IMR-90 (cell line): Measurements from ENCODE around the gene TPCN1. TPM values are rescaled to one million over a fixed set of nuclear protein-coding genes. Genes with fewer than 3 reads are reported as not detected.

ENCODE experiments used
- ATAC-seq: fragments of 200-7000 bp; cut with Tn5 transposase; 2 replicates; pipeline ENCODE4 v1.9.1; 2020; ENCODE audit warnings: low read depth, mild to moderate bottlenecking, moderate library complexity
- BruUV-seq: library from RNA; stranded (reverse); fragments of 400-500 nt; replicated peaks from 2 replicates; lab custom pipeline; 2021; lab: Mats Ljungman, UMichigan
- CTCF ChIA-PET: fragments of 300-600 bp; formaldehyde crosslinking; extraction: SDS; loops from one replicate; lab custom pipeline; 2021; ENCODE audit warnings: antibody characterized with exemption; lab: Yijun Ruan, JAX
- POLR2A ChIA-PET: fragments of 300-600 bp; sonication (Branson Sonifier 250); formaldehyde crosslinking; loops from one replicate; lab custom pipeline; 2022; ENCODE audit warnings: antibody characterized with exemption; ENCODE audit not compliant: unreplicated experiment; lab: Charles Lee
- DNase-seq: peaks from one replicate; pipeline ENCODE4 v3.0.0; 2013
- H2AFZ ChIP-seq: replicated peaks from 2 replicates; pipeline ENCODE3; 2013; ENCODE audit warnings: low read length, mild to moderate bottlenecking; ENCODE audit not compliant: poor library complexity
- H2AK5ac ChIP-seq: 2 replicates; pipeline ENCODE4 v1.6.1; 2013; ENCODE audit warnings: low read depth, low read length, inconsistent platforms
- H2AK9ac ChIP-seq: replicated peaks from 2 replicates; pipeline ENCODE3; 2013; ENCODE audit warnings: mild to moderate bottlenecking, low read depth, low read length, moderate library complexity; ENCODE audit not compliant: poor library complexity
- H2BK120ac ChIP-seq: 2 replicates; pipeline ENCODE4 v1.6.1; 2013; ENCODE audit warnings: low read depth, low read length, inconsistent platforms
- H2BK15ac ChIP-seq: 3 replicates; pipeline ENCODE4 v1.6.1; 2013; ENCODE audit warnings: low read depth, low read length, inconsistent platforms
- H2BK20ac ChIP-seq: 2 replicates; pipeline ENCODE4 v1.6.1; 2013; ENCODE audit warnings: low read depth, mild to moderate bottlenecking, inconsistent platforms, low read length, moderate library complexity
- H2BK5ac ChIP-seq: 2 replicates; pipeline ENCODE4 v1.6.1; 2013; ENCODE audit warnings: mild to moderate bottlenecking, low read depth, low read length, inconsistent platforms; ENCODE audit not compliant: poor library complexity, severe bottlenecking
- H3K14ac ChIP-seq: replicated peaks from 2 replicates; pipeline ENCODE4 v1.6.1; 2013; ENCODE audit warnings: low read depth, low read length, inconsistent platforms
- H3K18ac ChIP-seq: 2 replicates; pipeline ENCODE4 v1.6.1; 2013; ENCODE audit warnings: low read depth, low read length, control low read depth
- H3K23ac ChIP-seq: 2 replicates; pipeline ENCODE4 v1.6.1; 2013; ENCODE audit warnings: low read depth, low read length, inconsistent platforms
- H3K27ac ChIP-seq: 2 replicates; pipeline ENCODE4 v1.5.1; 2013; ENCODE audit warnings: mild to moderate bottlenecking, control low read depth, low read length; ENCODE audit not compliant: insufficient read depth
- H3K27me3 ChIP-seq: 2 replicates; pipeline ENCODE4 v1.6.1; 2013; ENCODE audit warnings: low read length; ENCODE audit not compliant: control insufficient read depth, insufficient read depth
- H3K36me3 ChIP-seq: 2 replicates; pipeline ENCODE4 v1.6.1; 2013; ENCODE audit warnings: low read length, mixed read lengths; ENCODE audit not compliant: control insufficient read depth, insufficient read depth
- H3K4ac ChIP-seq: 2 replicates; pipeline ENCODE4 v1.6.1; 2013; ENCODE audit warnings: low read depth, low read length, inconsistent platforms
- H3K4me1 ChIP-seq: 2 replicates; pipeline ENCODE4 v1.6.1; 2013; ENCODE audit warnings: low read length, mixed read lengths; ENCODE audit not compliant: control insufficient read depth, insufficient read depth
- H3K4me2 ChIP-seq: 2 replicates; pipeline ENCODE4 v1.6.1; 2013; ENCODE audit warnings: low read depth, mild to moderate bottlenecking, control low read depth, low read length, moderate library complexity
- H3K4me3 ChIP-seq: 2 replicates; pipeline ENCODE4 v1.5.1; 2013; ENCODE audit warnings: low read depth, mild to moderate bottlenecking, control low read depth, low read length, moderate library complexity; ENCODE audit not compliant: insufficient read depth
- H3K56ac ChIP-seq: 2 replicates; pipeline ENCODE4 v1.6.1; 2013; ENCODE audit warnings: low read length, inconsistent platforms; ENCODE audit not compliant: insufficient read depth; ENCODE audit errors: extremely low read depth
- H3K79me1 ChIP-seq, 2 experiments: 2 replicates each; pipeline ENCODE4 v1.6.1; 2013; ENCODE audit warnings: low read length in 2 of 2, inconsistent platforms in 1 of 2, low read depth in 1 of 2
- H3K9ac ChIP-seq: 2 replicates; pipeline ENCODE4 v1.6.1; 2013; ENCODE audit warnings: low read depth, low read length, control low read depth
- H3K9me1 ChIP-seq: 2 replicates; pipeline ENCODE4 v1.6.1; 2013; ENCODE audit warnings: low read length, inconsistent platforms; ENCODE audit not compliant: insufficient read depth
- H3K9me3 ChIP-seq: 2 replicates; pipeline ENCODE4 v1.6.1; 2013; ENCODE audit warnings: low read length; ENCODE audit not compliant: control insufficient read depth, insufficient read depth
- H4K20me1 ChIP-seq: 2 replicates; pipeline ENCODE4 v1.6.1; 2013; ENCODE audit warnings: low read length, inconsistent platforms; ENCODE audit not compliant: insufficient read depth
- H4K5ac ChIP-seq: 2 replicates; pipeline ENCODE4 v1.6.1; 2013; ENCODE audit warnings: mild to moderate bottlenecking, low read depth, low read length, control low read depth
- H4K8ac ChIP-seq, 2 experiments: 2 replicates each; pipeline ENCODE4 v1.6.1; 2013; ENCODE audit warnings: low read depth in 2 of 2, low read length in 2 of 2, control low read depth in 1 of 2, inconsistent platforms in 1 of 2
- H4K91ac ChIP-seq: 2 replicates; pipeline ENCODE4 v1.6.1; 2013; ENCODE audit warnings: low read depth, low read length, inconsistent platforms; ENCODE audit not compliant: insufficient read depth
- CEBPB ChIP-seq: IDR thresholded peaks from 2 replicates; pipeline ENCODE4 v1.6.1; 2012; ENCODE audit warnings: low read depth, low read length, improper control_type of control experiment
- RFX5 ChIP-seq: IDR thresholded peaks from 2 replicates; pipeline ENCODE4 v1.8.0; 2012; ENCODE audit warnings: low read depth, mild to moderate bottlenecking, low read length, moderate library complexity
- WGBS, 2 experiments: methylation state at CpG; one replicate each; pipeline versions ENCODE4 v1.1.5 to v1.1.7; 2013; ENCODE audit warnings: missing lambda C conversion rate in 2 of 2; ENCODE audit not compliant: insufficient read length in 1 of 2; ENCODE audit errors: extremely low coverage in 2 of 2; 5-methylcytosine and 5-hydroxymethylcytosine counted together
- dilution Hi-C: fragments of 300-500 bp; cut with HindIII; formaldehyde crosslinking; loops from one replicate; pipeline ENCODE4 v1.14.3; 2018; ENCODE audit warnings: low sequenced_read_pairs; ENCODE audit not compliant: unreplicated experiment
- in situ Hi-C: fragments of 300-500 bp; cut with MboI; formaldehyde crosslinking; loops from 3 replicates; pipeline ENCODE4 v1.14.3; 2019; ENCODE audit warnings: low sequenced_read_pairs, inconsistent platforms, mixed read lengths
- intact Hi-C: fragments of 100-400 bp; cut with micrococcal nuclease; formaldehyde crosslinking; loops from 2 replicates; pipeline ENCODE4 v1.10.0; 2022
- polyA plus RNA-seq, 3 experiments: library from polyadenylated mRNA; depleted of rRNA; stranded (reverse); fragments of >200 nt; gene quantifications; 2 replicates each; pipeline ENCODE4 v1.2.3, GENCODE V29; 2012; ENCODE audit warnings: low replicate concordance in 1 of 3
- total RNA-seq: library from RNA; depleted of rRNA; stranded (reverse); fragments of >200 nt; gene quantifications from 2 replicates; pipeline ENCODE4 v1.2.3, GENCODE V29; 2012

The TPCN1 gene
- total and polyA plus RNA-seq, 2 of the 4 experiments (the other 2 are of a cell fraction), result 2.0 to 13.2 TPM

- Histone ChIP-seq H4K8ac (no peak overlapping the region), H3K27me3 (no peaks in the 10 kb centered on the region), H2AK5ac (no peak overlapping the region), H3K4me1 (peaks cover 1% of the 10 kb centered on the region; the same call in 1 of the 2 replicates), H4K5ac (no peak overlapping the region), H3K14ac (no peak overlapping the region), H2AFZ (no peak overlapping the region), H4K91ac (no peak overlapping the region), H3K23ac (no peak overlapping the region), H3K4ac (no peak overlapping the region), H2BK5ac (no peak overlapping the region), H2AK9ac (peak overlapping the region; percentile 42), H4K20me1 (no peaks in the 10 kb centered on the region), H3K9ac (no peak overlapping the region), H3K9me3 (no peaks in the 10 kb centered on the region), H3K79me1 (peaks cover 7 to 19% of the 10 kb centered on the region in 2 experiments), H2BK120ac (no peak overlapping the region), H3K27ac (no peak overlapping the region), H3K4me2 (no peak overlapping the region; the same call in 1 of the 2 replicates), H3K18ac (no peak overlapping the region), H3K56ac (no peak overlapping the region), H3K36me3 (peaks cover 10% of the 10 kb centered on the region; the same call in 1 of the 2 replicates), H3K9me1 (0 out of 2 replicates have a peak, but pooled peaks cover 3% of the 10 kb centered on the region), H2BK15ac (no peak overlapping the region), H2BK20ac (no peak overlapping the region), H3K4me3 (no peak overlapping the region)
- in situ Hi-C loops (no loop called here), dilution Hi-C loops (no loop called here), intact Hi-C loops (no loop called here)
- CTCF ChIA-PET, result interaction anchor here (0.7 kb wide), 1 partner anchor 93 kb away, joined by 3 read pairs; no protein-coding TSS in a partner anchor
- DNase-seq (no peak), ATAC-seq (no peak)
- TF ChIP-seq CEBPB, result no peak
- no peak for TF ChIP-seq RFX5
- 95% methylated on average over 7 of the region's 17 CpGs; no CpG with 5 or more reads in 1 of the 2 experiments for WGBS, 2 experiments
- no TSS peak for BruUV-seq
- POLR2A ChIA-PET, result no interaction called here
These were observed 111.6 kb downstream of the TPCN1 start for GRCh38 chr12:113332688-113333417.
